HG02759 (cell line): ENCODE measurements around the gene CD226.

Experiments used
- ATAC-seq: cut with Tn5 transposase; IDR thresholded peaks from one replicate; pipeline ENCODE4 v1.9.1; 2021; ENCODE audit warnings: mild to moderate bottlenecking, moderate library complexity; ENCODE audit not compliant: unreplicated experiment

CD226 gene

GRCh38 chr18:69820538-69820937, 127.1 kb downstream of the CD226 start:
- ATAC-seq = no peak

GRCh38 chr18:69819460-69819859, 128.2 kb downstream of the CD226 start:
- ATAC-seq = no peak

GRCh38 chr18:69817335-69817940, 130.2 kb downstream of the CD226 start:
- ATAC-seq = no peak

DNA sequence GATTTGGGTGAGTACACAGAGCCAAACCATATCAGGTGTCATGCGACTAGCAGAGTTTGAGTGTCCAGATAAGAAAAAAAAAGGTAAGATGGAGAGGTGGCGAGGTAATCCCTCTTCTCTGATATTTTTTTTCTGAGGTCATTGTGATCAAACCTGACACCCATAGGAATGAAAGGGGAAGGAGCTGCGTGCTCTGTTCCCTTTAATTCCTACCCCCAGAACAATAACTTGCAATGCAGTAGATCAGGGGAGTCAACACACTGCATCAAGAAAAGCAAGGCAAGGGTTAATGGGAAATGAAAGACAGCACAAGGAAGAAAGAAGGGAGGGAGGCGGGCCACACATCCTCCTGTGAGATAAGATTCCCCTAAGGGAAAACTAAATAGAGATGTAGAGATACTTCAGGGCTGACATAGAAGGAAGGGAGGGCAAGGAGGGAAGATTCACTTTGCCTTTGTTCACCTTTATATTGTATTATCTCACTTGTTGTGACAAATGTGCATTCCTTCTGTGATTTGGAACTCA, 132.8 kb downstream of the CD226 start:
- no peak for ATAC-seq

DNA sequence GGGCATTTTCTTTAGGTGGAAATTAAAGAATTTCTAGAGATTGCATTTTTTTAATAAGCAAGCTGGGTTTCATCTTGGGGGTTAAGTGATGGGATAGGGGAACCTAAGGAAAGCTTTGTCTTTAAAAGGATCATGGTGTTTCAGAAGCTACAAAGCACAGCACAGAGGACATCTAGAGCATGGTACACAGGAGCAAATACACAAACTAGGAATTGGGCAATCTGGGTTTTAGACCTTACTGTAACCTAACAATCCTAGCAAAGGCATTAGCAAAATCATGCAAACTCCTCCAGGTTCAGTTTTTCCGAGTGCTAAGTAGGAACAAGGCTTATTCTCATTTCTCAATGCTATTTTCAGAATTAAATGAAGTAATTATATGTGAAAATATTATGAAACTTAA, 134.1 kb downstream of the CD226 start:
- ATAC-seq = no peak

- ATAC-seq = no peak
Observed at GRCh38 chr18:69808399-69808798, 139.3 kb downstream of the CD226 start.

DNA sequence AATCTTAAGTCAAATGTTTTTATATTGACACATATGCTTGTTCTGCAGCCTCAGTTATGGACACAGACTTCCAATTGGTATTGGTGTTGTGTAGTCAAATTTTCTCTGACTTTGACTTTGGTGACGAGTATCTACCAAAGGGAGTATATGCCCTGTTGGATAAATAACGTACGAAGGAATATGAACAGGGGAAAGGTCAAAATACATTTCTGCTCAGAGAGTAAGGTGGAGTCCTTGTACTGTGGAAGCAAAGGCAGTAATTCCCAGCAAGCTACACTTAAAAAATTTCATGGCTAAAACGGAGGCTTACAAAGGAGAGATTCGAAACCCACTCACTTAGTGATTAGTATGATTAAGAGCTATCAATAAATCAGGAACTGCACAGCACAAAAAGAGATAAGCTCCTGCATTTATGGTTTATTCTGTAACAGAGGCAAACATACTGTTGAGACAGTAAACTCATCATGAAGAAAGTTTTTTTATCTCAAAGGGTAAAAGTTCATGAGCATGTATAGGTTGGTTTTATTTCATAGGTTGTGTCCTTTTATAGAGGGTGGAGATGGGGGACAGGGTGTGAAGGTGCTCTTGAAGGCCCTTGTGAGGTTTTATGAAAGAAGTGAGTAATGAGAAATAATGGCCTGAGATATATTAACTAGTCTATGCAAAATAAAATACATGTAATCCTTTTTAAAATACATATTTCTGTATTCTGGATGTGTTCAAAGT, 142.7 kb downstream of the CD226 start:
- no peak for ATAC-seq
